KMS-11 (cell line): ENCODE measurements around the gene TBCEL.

Source experiments
- H2AFZ ChIP-seq: fragments of 200-600 bp; sonication (generic); 2 replicates; pipeline ENCODE4 v1.6.1; 2016; ENCODE audit warnings: antibody characterized with exemption, mixed run types, low read depth
- H3K27ac ChIP-seq: fragments of 200-600 bp; sonication (generic); 2 replicates; pipeline ENCODE4 v1.6.1; 2016; ENCODE audit warnings: mild to moderate bottlenecking, mixed run types
- H3K27me3 ChIP-seq: fragments of 200-600 bp; sonication (generic); 2 replicates; pipeline ENCODE4 v1.6.1; 2017; ENCODE audit warnings: mild to moderate bottlenecking, low read depth, mixed run types, moderate library complexity; ENCODE audit not compliant: insufficient read depth
- H3K36me3 ChIP-seq: fragments of 200-600 bp; sonication (generic); 2 replicates; pipeline ENCODE4 v1.6.1; 2017; ENCODE audit warnings: mild to moderate bottlenecking, mixed run types; ENCODE audit not compliant: insufficient read depth
- H3K4me1 ChIP-seq: fragments of 200-600 bp; sonication (generic); 2 replicates; pipeline ENCODE4 v1.6.1; 2016; ENCODE audit warnings: mild to moderate bottlenecking, low read depth, mixed run types; ENCODE audit not compliant: poor library complexity, severe bottlenecking
- H3K4me2 ChIP-seq: fragments of 200-600 bp; sonication (generic); 2 replicates; pipeline ENCODE4 v1.7.0; 2016; ENCODE audit warnings: mild to moderate bottlenecking, mixed run types
- H3K4me3 ChIP-seq: fragments of 200-600 bp; sonication (generic); IDR thresholded peaks from 2 replicates; pipeline ENCODE4 v1.6.1; 2017; ENCODE audit warnings: low read depth, low read length, mixed read lengths; ENCODE audit not compliant: insufficient read depth
- H3K79me2 ChIP-seq: fragments of 200-600 bp; sonication (generic); 2 replicates; pipeline ENCODE4 v1.6.1; 2016; ENCODE audit warnings: low read depth, mixed run types; ENCODE audit not compliant: insufficient read depth
- H3K9ac ChIP-seq: fragments of 200-600 bp; sonication (generic); 2 replicates; pipeline ENCODE4 v1.6.1; 2016; ENCODE audit warnings: mild to moderate bottlenecking, mixed run types
- H4K20me1 ChIP-seq: fragments of 200-600 bp; sonication (generic); 2 replicates; pipeline ENCODE4 v1.6.1; 2016; ENCODE audit warnings: mild to moderate bottlenecking, mixed run types; ENCODE audit not compliant: insufficient read depth
- TF ChIP-seq, protein P1 (sequence below): fragments of 200-600 bp; sonication (generic); conservative IDR thresholded peaks from 2 replicates; pipeline ENCODE4 v1.6.1; 2017; ENCODE audit warnings: low read depth, mild to moderate bottlenecking, antibody characterized with exemption, low read length, moderate library complexity, mixed read lengths

TBCEL gene

DNA sequence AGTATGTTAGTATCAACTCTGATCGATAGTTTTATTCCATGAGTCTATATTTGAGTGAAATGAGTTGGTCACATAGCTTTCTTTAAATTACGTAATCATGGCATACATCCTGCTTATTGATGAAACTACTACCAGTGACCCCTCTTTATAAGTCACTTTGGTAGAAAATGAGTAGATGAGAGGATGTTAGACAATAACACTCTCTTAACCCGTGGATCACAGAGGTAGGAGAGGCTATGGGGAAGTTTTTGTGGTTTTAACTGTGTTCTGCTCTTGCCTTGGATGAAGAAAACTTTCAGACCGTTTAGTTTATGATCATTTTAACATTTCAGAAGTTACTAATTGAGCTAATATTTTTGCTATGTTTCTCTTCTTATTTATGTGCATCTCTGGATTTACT, 34.0 kb downstream of the TBCEL start:
- Histone ChIP-seq H3K4me2 (peak overlapping the region; percentile 57; the same call in 1 of the 2 replicates), H3K79me2 (no peaks in the 10 kb centered on the region), H3K4me3 (no peak overlapping the region), H2AFZ (no peak overlapping the region), H3K4me1 (peaks cover 32% of the 10 kb centered on the region), H3K9ac (no peak overlapping the region), H4K20me1 (no peaks in the 10 kb centered on the region), H3K27ac (no peak overlapping the region), H3K27me3 (no peaks in the 10 kb centered on the region), H3K36me3 (no peaks in the 10 kb centered on the region)
- TF ChIP-seq, protein P1, sequence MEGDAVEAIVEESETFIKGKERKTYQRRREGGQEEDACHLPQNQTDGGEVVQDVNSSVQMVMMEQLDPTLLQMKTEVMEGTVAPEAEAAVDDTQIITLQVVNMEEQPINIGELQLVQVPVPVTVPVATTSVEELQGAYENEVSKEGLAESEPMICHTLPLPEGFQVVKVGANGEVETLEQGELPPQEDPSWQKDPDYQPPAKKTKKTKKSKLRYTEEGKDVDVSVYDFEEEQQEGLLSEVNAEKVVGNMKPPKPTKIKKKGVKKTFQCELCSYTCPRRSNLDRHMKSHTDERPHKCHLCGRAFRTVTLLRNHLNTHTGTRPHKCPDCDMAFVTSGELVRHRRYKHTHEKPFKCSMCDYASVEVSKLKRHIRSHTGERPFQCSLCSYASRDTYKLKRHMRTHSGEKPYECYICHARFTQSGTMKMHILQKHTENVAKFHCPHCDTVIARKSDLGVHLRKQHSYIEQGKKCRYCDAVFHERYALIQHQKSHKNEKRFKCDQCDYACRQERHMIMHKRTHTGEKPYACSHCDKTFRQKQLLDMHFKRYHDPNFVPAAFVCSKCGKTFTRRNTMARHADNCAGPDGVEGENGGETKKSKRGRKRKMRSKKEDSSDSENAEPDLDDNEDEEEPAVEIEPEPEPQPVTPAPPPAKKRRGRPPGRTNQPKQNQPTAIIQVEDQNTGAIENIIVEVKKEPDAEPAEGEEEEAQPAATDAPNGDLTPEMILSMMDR = no peak

DNA sequence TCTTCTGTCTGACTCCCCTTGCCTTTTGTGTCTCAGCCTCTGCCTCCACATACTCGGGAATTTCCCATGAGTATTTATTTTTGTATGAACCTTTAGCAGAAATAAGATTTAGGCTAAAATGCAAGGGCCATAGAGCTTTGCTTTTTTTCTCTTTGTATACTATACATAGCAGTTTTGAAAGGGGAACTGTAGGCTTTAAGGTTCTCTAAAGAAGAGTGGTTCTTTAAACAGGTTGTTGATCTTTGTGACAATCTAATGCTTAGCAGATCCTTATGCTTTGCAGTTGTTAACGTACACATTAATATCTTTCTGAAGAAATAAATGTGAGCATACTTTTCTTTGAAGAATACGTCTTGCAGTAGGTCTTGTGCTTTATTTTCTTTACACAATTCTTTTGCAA, 35.0 kb downstream of the TBCEL start:
- H3K36me3 ChIP-seq = no peaks in the 10 kb centered on the region
- no peaks in the 10 kb centered on the region for H3K79me2 ChIP-seq
- H3K4me2 ChIP-seq = peak overlapping the region; percentile 57
- H3K4me3 ChIP-seq = no peak overlapping the region
- H3K27me3 ChIP-seq = no peaks in the 10 kb centered on the region
- H4K20me1 ChIP-seq = no peaks in the 10 kb centered on the region
- no peak overlapping the region for H3K27ac ChIP-seq
- H3K4me1 ChIP-seq = peaks cover 32% of the 10 kb centered on the region
- no peak overlapping the region for H3K9ac ChIP-seq
- TF ChIP-seq, protein P1 = no peak
- H2AFZ ChIP-seq = no peak overlapping the region

- Histone ChIP-seq H3K4me1 (peaks cover 32% of the 10 kb centered on the region), H2AFZ (no peak overlapping the region), H3K27ac (peak overlapping the region; percentile 20; the same call in 1 of the 2 replicates), H3K9ac (no peak overlapping the region), H3K79me2 (no peaks in the 10 kb centered on the region), H3K27me3 (no peaks in the 10 kb centered on the region), H3K4me3 (no peak overlapping the region), H3K4me2 (peak overlapping the region; percentile 57), H3K36me3 (no peaks in the 10 kb centered on the region), H4K20me1 (no peaks in the 10 kb centered on the region)
- TF ChIP-seq, protein P1 = no peak
Measured at GRCh38 chr11:121059605-121060004, 35.7 kb downstream of the TBCEL start.

GRCh38 chr11:121063728-121064127, 39.8 kb downstream of the TBCEL start:
- TF ChIP-seq, protein P1 = peak; percentile 20; the same call in 1 of the 2 replicates
- Histone ChIP-seq H3K4me3 (no peak overlapping the region), H3K4me2 (no peak overlapping the region), H3K79me2 (no peaks in the 10 kb centered on the region), H4K20me1 (no peaks in the 10 kb centered on the region), H3K4me1 (peaks cover 42% of the 10 kb centered on the region), H2AFZ (no peak overlapping the region), H3K9ac (no peak overlapping the region), H3K27ac (no peak overlapping the region), H3K27me3 (no peaks in the 10 kb centered on the region), H3K36me3 (no peaks in the 10 kb centered on the region)
